ENCODE measurements around the gene MAP3K8.

- TF ChIP-seq, protein P1, sequence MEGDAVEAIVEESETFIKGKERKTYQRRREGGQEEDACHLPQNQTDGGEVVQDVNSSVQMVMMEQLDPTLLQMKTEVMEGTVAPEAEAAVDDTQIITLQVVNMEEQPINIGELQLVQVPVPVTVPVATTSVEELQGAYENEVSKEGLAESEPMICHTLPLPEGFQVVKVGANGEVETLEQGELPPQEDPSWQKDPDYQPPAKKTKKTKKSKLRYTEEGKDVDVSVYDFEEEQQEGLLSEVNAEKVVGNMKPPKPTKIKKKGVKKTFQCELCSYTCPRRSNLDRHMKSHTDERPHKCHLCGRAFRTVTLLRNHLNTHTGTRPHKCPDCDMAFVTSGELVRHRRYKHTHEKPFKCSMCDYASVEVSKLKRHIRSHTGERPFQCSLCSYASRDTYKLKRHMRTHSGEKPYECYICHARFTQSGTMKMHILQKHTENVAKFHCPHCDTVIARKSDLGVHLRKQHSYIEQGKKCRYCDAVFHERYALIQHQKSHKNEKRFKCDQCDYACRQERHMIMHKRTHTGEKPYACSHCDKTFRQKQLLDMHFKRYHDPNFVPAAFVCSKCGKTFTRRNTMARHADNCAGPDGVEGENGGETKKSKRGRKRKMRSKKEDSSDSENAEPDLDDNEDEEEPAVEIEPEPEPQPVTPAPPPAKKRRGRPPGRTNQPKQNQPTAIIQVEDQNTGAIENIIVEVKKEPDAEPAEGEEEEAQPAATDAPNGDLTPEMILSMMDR (IDR thresholded peaks at IDR 0.05; ENCODE audit: insufficient read depth, low read depth, low read length), result no peak
- TF ChIP-seq EZH2 (IDR thresholded peaks at IDR 0.05; ENCODE audit: insufficient read depth, low read length), result no peak
Observed at GRCh38 chr10:30422151-30422695, 11.8 kb upstream of the MAP3K8 start.
